ENCODE measurements around the gene SOHLH1.

The SOHLH1 gene

GRCh38 chr9:135664266-135664665 is 35.0 kb downstream of the SOHLH1 start:
- no peaks in the 10 kb centered on the region for H3K27me3 ChIP-seq (ENCODE audit: low read depth, low read length)
- no peaks in the 10 kb centered on the region for H3K4me1 ChIP-seq (ENCODE audit: control insufficient read depth in 1 of 2, insufficient read depth in 2 of 2, low read length in 2 of 2)
- H3K36me3 ChIP-seq (ENCODE audit: control insufficient read depth in 1 of 2, insufficient read depth in 2 of 2, low read length in 2 of 2): no peaks in the 10 kb centered on the region
- H3K27ac ChIP-seq (ENCODE audit: low read length): no peak overlapping the region
- no peaks in the 10 kb centered on the region for H3K9me3 ChIP-seq (ENCODE audit: control insufficient read depth in 1 of 2, low read length in 2 of 2)
- no peak overlapping the region for H3K4me3 ChIP-seq (ENCODE audit: low read depth in 1 of 2, low read length in 2 of 2)

GRCh38 chr9:135663857-135664256 is 35.4 kb downstream of the SOHLH1 start:
- Histone ChIP-seq H3K27me3 (ENCODE audit: low read depth, low read length) (no peaks in the 10 kb centered on the region), H3K36me3 (ENCODE audit: control insufficient read depth in 1 of 2, insufficient read depth in 2 of 2, low read length in 2 of 2) (no peaks in the 10 kb centered on the region)

GRCh38 chr9:135663451-135663770 is 35.9 kb downstream of the SOHLH1 start:
- Histone ChIP-seq H3K9me3 (ENCODE audit: control insufficient read depth in 1 of 2, low read length in 2 of 2) (no peaks in the 10 kb centered on the region), H3K27ac (ENCODE audit: low read length) (no peak overlapping the region), H3K27me3 (ENCODE audit: low read depth, low read length) (no peaks in the 10 kb centered on the region), H3K36me3 (ENCODE audit: control insufficient read depth in 1 of 2, insufficient read depth in 2 of 2, low read length in 2 of 2) (no peaks in the 10 kb centered on the region), H3K4me3 (ENCODE audit: low read depth in 1 of 2, low read length in 2 of 2) (no peak overlapping the region), H3K4me1 (ENCODE audit: control insufficient read depth in 1 of 2, insufficient read depth in 2 of 2, low read length in 2 of 2) (no peaks in the 10 kb centered on the region)

More at GRCh38 chr9:135663857-135664256, 35.4 kb downstream of the SOHLH1 start:
- H3K4me1 ChIP-seq (ENCODE audit: control insufficient read depth in 1 of 2, insufficient read depth in 2 of 2, low read length in 2 of 2): no peaks in the 10 kb centered on the region
- no peak overlapping the region for H3K4me3 ChIP-seq (ENCODE audit: low read depth in 1 of 2, low read length in 2 of 2)
- H3K27ac ChIP-seq (ENCODE audit: low read length): no peak overlapping the region
- H3K9me3 ChIP-seq (ENCODE audit: control insufficient read depth in 1 of 2, low read length in 2 of 2): no peaks in the 10 kb centered on the region

GRCh38 chr9:135662758-135663450 is 36.4 kb downstream of the SOHLH1 start, which contains the start of gene LCN9:
Gene LCN9, plus strand, starts transcription at chr9:135663309. Its CDS starts 13 bp downstream, at chr9:135663322.
- Histone ChIP-seq H3K27ac (ENCODE audit: low read length) (no peak within 1 kb of the TSS), H3K4me3 (ENCODE audit: low read depth in 1 of 2, low read length in 2 of 2) (no peak within 1 kb of the TSS), H3K4me1 (ENCODE audit: control insufficient read depth in 1 of 2, insufficient read depth in 2 of 2, low read length in 2 of 2) (no peaks in the 10 kb centered on the region), H3K27me3 (ENCODE audit: low read depth, low read length) (no peaks in the 10 kb centered on the region), H3K9me3 (ENCODE audit: control insufficient read depth in 1 of 2, low read length in 2 of 2) (no peaks in the 10 kb centered on the region), H3K36me3 (ENCODE audit: control insufficient read depth in 1 of 2, insufficient read depth in 2 of 2, low read length in 2 of 2) (no peaks in the 10 kb centered on the region)

GRCh38 chr9:135661816-135662560 is 37.3 kb downstream of the SOHLH1 start:
- Histone ChIP-seq H3K36me3 (ENCODE audit: control insufficient read depth in 1 of 2, insufficient read depth in 2 of 2, low read length in 2 of 2) (no peaks in the 10 kb centered on the region), H3K9me3 (ENCODE audit: control insufficient read depth in 1 of 2, low read length in 2 of 2) (no peaks in the 10 kb centered on the region), H3K27me3 (ENCODE audit: low read depth, low read length) (no peaks in the 10 kb centered on the region), H3K27ac (ENCODE audit: low read length) (no peak overlapping the region), H3K4me1 (ENCODE audit: control insufficient read depth in 1 of 2, insufficient read depth in 2 of 2, low read length in 2 of 2) (no peaks in the 10 kb centered on the region), H3K4me3 (ENCODE audit: low read depth in 1 of 2, low read length in 2 of 2) (no peak overlapping the region)

GRCh38 chr9:135660407-135660806 is 38.9 kb downstream of the SOHLH1 start:
- Histone ChIP-seq H3K27me3 (ENCODE audit: low read depth, low read length) (no peaks in the 10 kb centered on the region), H3K27ac (ENCODE audit: low read length) (no peak overlapping the region), H3K36me3 (ENCODE audit: control insufficient read depth in 1 of 2, insufficient read depth in 2 of 2, low read length in 2 of 2) (no peaks in the 10 kb centered on the region), H3K4me3 (ENCODE audit: low read depth in 1 of 2, low read length in 2 of 2) (no peak overlapping the region), H3K4me1 (ENCODE audit: control insufficient read depth in 1 of 2, insufficient read depth in 2 of 2, low read length in 2 of 2) (no peaks in the 10 kb centered on the region), H3K9me3 (ENCODE audit: control insufficient read depth in 1 of 2, low read length in 2 of 2) (no peaks in the 10 kb centered on the region)

GRCh38 chr9:135659252-135659651 is 40.0 kb downstream of the SOHLH1 start:
- H3K27me3 ChIP-seq (ENCODE audit: low read depth, low read length): no peaks in the 10 kb centered on the region
- no peaks in the 10 kb centered on the region for H3K4me1 ChIP-seq (ENCODE audit: control insufficient read depth in 1 of 2, insufficient read depth in 2 of 2, low read length in 2 of 2)
- H3K4me3 ChIP-seq (ENCODE audit: low read depth in 1 of 2, low read length in 2 of 2): no peak overlapping the region
- H3K27ac ChIP-seq (ENCODE audit: low read length): no peak overlapping the region
- H3K36me3 ChIP-seq (ENCODE audit: control insufficient read depth in 1 of 2, insufficient read depth in 2 of 2, low read length in 2 of 2): no peaks in the 10 kb centered on the region
- no peaks in the 10 kb centered on the region for H3K9me3 ChIP-seq (ENCODE audit: control insufficient read depth in 1 of 2, low read length in 2 of 2)

GRCh38 chr9:135657416-135657815 is 41.9 kb downstream of the SOHLH1 start:
- no peaks in the 10 kb centered on the region for H3K4me1 ChIP-seq (ENCODE audit: control insufficient read depth in 1 of 2, insufficient read depth in 2 of 2, low read length in 2 of 2)
- no peak overlapping the region for H3K27ac ChIP-seq (ENCODE audit: low read length)
- no peaks in the 10 kb centered on the region for H3K9me3 ChIP-seq (ENCODE audit: control insufficient read depth in 1 of 2, low read length in 2 of 2)
- H3K36me3 ChIP-seq (ENCODE audit: control insufficient read depth in 1 of 2, insufficient read depth in 2 of 2, low read length in 2 of 2): no peaks in the 10 kb centered on the region
- no peaks in the 10 kb centered on the region for H3K27me3 ChIP-seq (ENCODE audit: low read depth, low read length)
- no peak overlapping the region for H3K4me3 ChIP-seq (ENCODE audit: low read depth in 1 of 2, low read length in 2 of 2)

- no peaks in the 10 kb centered on the region for H3K27me3 ChIP-seq (ENCODE audit: low read depth, low read length)
- no peak overlapping the region for H3K27ac ChIP-seq (ENCODE audit: low read length)
- H3K9me3 ChIP-seq (ENCODE audit: control insufficient read depth in 1 of 2, low read length in 2 of 2): peaks cover 0 to 3% of the 10 kb centered on the region in 2 donors
- H3K36me3 ChIP-seq (ENCODE audit: control insufficient read depth in 1 of 2, insufficient read depth in 2 of 2, low read length in 2 of 2): no peaks in the 10 kb centered on the region
- H3K4me3 ChIP-seq (ENCODE audit: low read depth in 1 of 2, low read length in 2 of 2): no peak overlapping the region
- H3K4me1 ChIP-seq (ENCODE audit: control insufficient read depth in 1 of 2, insufficient read depth in 2 of 2, low read length in 2 of 2): no peaks in the 10 kb centered on the region
Observed at GRCh38 chr9:135655317-135655716, 44.0 kb downstream of the SOHLH1 start.

GRCh38 chr9:135650408-135650807 is 48.9 kb downstream of the SOHLH1 start:
- Histone ChIP-seq H3K4me3 (ENCODE audit: low read depth in 1 of 2, low read length in 2 of 2) (no peak overlapping the region), H3K9me3 (ENCODE audit: control insufficient read depth in 1 of 2, low read length in 2 of 2) (peaks cover 13 to 39% of the 10 kb centered on the region in 2 donors), H3K4me1 (ENCODE audit: control insufficient read depth in 1 of 2, insufficient read depth in 2 of 2, low read length in 2 of 2) (no peaks in the 10 kb centered on the region), H3K27ac (ENCODE audit: low read length) (no peak overlapping the region), H3K36me3 (ENCODE audit: control insufficient read depth in 1 of 2, insufficient read depth in 2 of 2, low read length in 2 of 2) (no peaks in the 10 kb centered on the region), H3K27me3 (ENCODE audit: low read depth, low read length) (no peaks in the 10 kb centered on the region)

- Histone ChIP-seq H3K4me1 (ENCODE audit: control insufficient read depth in 1 of 2, insufficient read depth in 2 of 2, low read length in 2 of 2) (no peaks in the 10 kb centered on the region), H3K4me3 (ENCODE audit: low read depth in 1 of 2, low read length in 2 of 2) (no peak overlapping the region), H3K27ac (ENCODE audit: low read length) (no peak overlapping the region), H3K9me3 (ENCODE audit: control insufficient read depth in 1 of 2, low read length in 2 of 2) (peaks cover 21 to 48% of the 10 kb centered on the region in 2 donors), H3K27me3 (ENCODE audit: low read depth, low read length) (no peaks in the 10 kb centered on the region), H3K36me3 (ENCODE audit: control insufficient read depth in 1 of 2, insufficient read depth in 2 of 2, low read length in 2 of 2) (no peaks in the 10 kb centered on the region)
Observed at GRCh38 chr9:135649508-135649907, 49.8 kb downstream of the SOHLH1 start.

Measured in muscle layer of duodenum (tissue), 2 donors.